WTC11 (cell line): ENCODE measurements around the gene AP2M1. TPM values are rescaled to one million over a fixed set of nuclear protein-coding genes. Genes with fewer than 3 reads are reported as not detected.

Source experiments
- AR ChIP-seq: fragments of 250-450 bp; sonication (Bioruptor Pico); IDR thresholded peaks from 2 replicates; pipeline ENCODE4 v1.9.0; 2021; ENCODE audit warnings: mild to moderate bottlenecking
- ERG ChIP-seq: fragments of 250-450 bp; sonication (Bioruptor Pico); IDR thresholded peaks from 2 replicates; pipeline ENCODE4 v1.8.0; 2021; ENCODE audit warnings: mild to moderate bottlenecking
- ETV6 ChIP-seq: sonication (generic); formaldehyde crosslinking; IDR thresholded peaks from 2 replicates; pipeline ENCODE4 v1.8.1; 2022; ENCODE audit warnings: mild to moderate bottlenecking, missing genetic modification reagents
- FOXP1 ChIP-seq: sonication (generic); formaldehyde crosslinking; IDR thresholded peaks from 2 replicates; pipeline ENCODE4 v1.8.0; 2022; ENCODE audit warnings: missing genetic modification reagents, mild to moderate bottlenecking, moderate library complexity, borderline replicate concordance
- KAT7 ChIP-seq: sonication (generic); formaldehyde crosslinking; IDR thresholded peaks from 2 replicates; pipeline ENCODE4 v1.8.1; 2023; ENCODE audit warnings: missing genetic modification reagents, mild to moderate bottlenecking, borderline replicate concordance
- MAX ChIP-seq: sonication (generic); formaldehyde crosslinking; IDR thresholded peaks from 2 replicates; pipeline ENCODE4 v1.8.0; 2022; ENCODE audit warnings: mild to moderate bottlenecking, missing genetic modification reagents
- MYBL2 ChIP-seq: sonication (generic); formaldehyde crosslinking; IDR thresholded peaks from 2 replicates; pipeline ENCODE4 v1.8.1; 2023; ENCODE audit warnings: mild to moderate bottlenecking, moderate library complexity, missing genetic modification reagents
- PRDM15 ChIP-seq: sonication (generic); formaldehyde crosslinking; IDR thresholded peaks from 2 replicates; pipeline ENCODE4 v1.8.0; 2022; ENCODE audit warnings: missing genetic modification reagents
- SP1 ChIP-seq: sonication (generic); formaldehyde crosslinking; conservative IDR thresholded peaks from 2 replicates; pipeline ENCODE4 v1.8.1; 2022; ENCODE audit warnings: missing genetic modification reagents
- STAT6 ChIP-seq: sonication (generic); formaldehyde crosslinking; conservative IDR thresholded peaks from 2 replicates; pipeline ENCODE4 v1.8.1; 2023; ENCODE audit warnings: mild to moderate bottlenecking, low read depth, missing genetic modification reagents, moderate library complexity
- ZBTB21 ChIP-seq: sonication (generic); formaldehyde crosslinking; IDR thresholded peaks from 2 replicates; pipeline ENCODE4 v1.8.1; 2023; ENCODE audit warnings: mild to moderate bottlenecking, missing genetic modification reagents, borderline replicate concordance
- ZNF121 ChIP-seq: sonication (generic); formaldehyde crosslinking; IDR thresholded peaks from 2 replicates; pipeline ENCODE4 v1.8.0; 2023; ENCODE audit warnings: missing genetic modification reagents
- ZNF416 ChIP-seq: fragments of 250-450 bp; sonication (Bioruptor Pico); IDR thresholded peaks from 2 replicates; pipeline ENCODE4 v1.9.0; 2021; ENCODE audit warnings: mild to moderate bottlenecking, inconsistent platforms
- ZNF425 ChIP-seq: fragments of 250-450 bp; sonication (Bioruptor Pico); conservative IDR thresholded peaks from 2 replicates; pipeline ENCODE4 v1.9.0; 2021; ENCODE audit warnings: mild to moderate bottlenecking
- ZNF532 ChIP-seq: fragments of 250-450 bp; sonication (Bioruptor Pico); IDR thresholded peaks from 2 replicates; pipeline ENCODE4 v1.9.0; 2021; ENCODE audit warnings: mild to moderate bottlenecking, borderline replicate concordance
- total RNA-seq: library from RNA; stranded (reverse); gene quantifications from 3 replicates; pipeline ENCODE4 v1.2.3, GENCODE V29; 2021

The AP2M1 gene
- total RNA-seq, 1 experiment from 2014 or later, result 399 TPM

GRCh38 chr3:184185461-184186183 lies 11.0 kb downstream of the AP2M1 start (continued):
- no peak for TF ChIP-seq STAT6
- peak; percentile 44; the same call in 1 of the 2 replicates for TF ChIP-seq FOXP1 (CRISPR knock-in tag)
- no peak for TF ChIP-seq ETV6 (CRISPR knock-in tag)
- TF ChIP-seq AR, result peak; percentile 69; the same call in 1 of the 2 replicates
- TF ChIP-seq ZBTB21 (CRISPR knock-in tag), result no peak
- no peak for TF ChIP-seq KAT7 (CRISPR knock-in tag)
- no peak for TF ChIP-seq ZNF532 (CRISPR knock-in tag)
- peak; percentile 88 for TF ChIP-seq SP1 (CRISPR knock-in tag)
- no peak for TF ChIP-seq ERG (CRISPR knock-in tag)
- TF ChIP-seq ZNF425, result 0 out of 2 replicates have a peak, but pooled peaks have one; percentile 34
- TF ChIP-seq MAX (CRISPR knock-in tag), result peak; percentile 76
- TF ChIP-seq PRDM15 (CRISPR knock-in tag), result peak; percentile 59
- no peak for TF ChIP-seq ZNF121
- 0 out of 2 replicates have a peak, but pooled peaks have one; percentile 58 for TF ChIP-seq MYBL2
- TF ChIP-seq ZNF416, result peak; percentile 39; the same call in 1 of the 2 replicates
